ENCODE results near the gene GPR18.

Gene GPR18

GRCh38 chr13:99290894-99291293, 32.7 kb upstream of the GPR18 start:
- no peak for DNase-seq

- DNase-seq = no peak
Observed at GRCh38 chr13:99289674-99290337, 31.6 kb upstream of the GPR18 start.

GRCh38 chr13:99289271-99289670, 31.1 kb upstream of the GPR18 start:
- DNase-seq = no peak

GRCh38 chr13:99288089-99288488, 29.9 kb upstream of the GPR18 start:
- no peak for DNase-seq

- DNase-seq = no peak
Observed at GRCh38 chr13:99287551-99287950, 29.4 kb upstream of the GPR18 start.

GRCh38 chr13:99285432-99286182, 27.4 kb upstream of the GPR18 start:
- DNase-seq = no peak

- no peak for DNase-seq
Observed at GRCh38 chr13:99282264-99283231, 24.4 kb upstream of the GPR18 start.

GRCh38 chr13:99281811-99282263, 23.7 kb upstream of the GPR18 start:
- no peak for DNase-seq

- DNase-seq = no peak
Observed at GRCh38 chr13:99280166-99280565, 22.0 kb upstream of the GPR18 start.

GRCh38 chr13:99279637-99280036, 21.5 kb upstream of the GPR18 start:
- DNase-seq = no peak

- no peak for DNase-seq
Observed at GRCh38 chr13:99278843-99279242, 20.7 kb upstream of the GPR18 start.

GRCh38 chr13:99278200-99278599, 20.0 kb upstream of the GPR18 start:
- DNase-seq = no peak

GRCh38 chr13:99277629-99278028, 19.4 kb upstream of the GPR18 start:
- DNase-seq = no peak

- no peak for DNase-seq
Observed at GRCh38 chr13:99276706-99277105, 18.5 kb upstream of the GPR18 start.

- DNase-seq = no peak
Observed at GRCh38 chr13:99275093-99275469, 16.9 kb upstream of the GPR18 start.

- DNase-seq = no peak
Observed at GRCh38 chr13:99273128-99273527, 14.9 kb upstream of the GPR18 start.

GRCh38 chr13:99272481-99272880, 14.3 kb upstream of the GPR18 start:
- DNase-seq = no peak

- DNase-seq = no peak
Observed at GRCh38 chr13:99271249-99271648, 13.1 kb upstream of the GPR18 start.

- no peak for DNase-seq
Observed at GRCh38 chr13:99270518-99270917, 12.3 kb upstream of the GPR18 start.

- no peak for DNase-seq
Observed at GRCh38 chr13:99269627-99270241, 11.6 kb upstream of the GPR18 start.

GRCh38 chr13:99268822-99269221, 10.6 kb upstream of the GPR18 start:
- DNase-seq = no peak

GRCh38 chr13:99267927-99268326, 9.7 kb upstream of the GPR18 start:
- no peak for DNase-seq

GRCh38 chr13:99266827-99267226, 8.6 kb upstream of the GPR18 start:
- no peak for DNase-seq
